DMS53 treated with DMSO at 0.1 percent for 48 hours (cell line): Measurements from ENCODE around the gene TMEM213.

Experiments used
- DNase-seq: peaks from one replicate; lab custom pipeline; 2025; ENCODE audit not compliant: unreplicated experiment; lab: John Stamatoyannopoulos, UW

TMEM213 gene

DNA sequence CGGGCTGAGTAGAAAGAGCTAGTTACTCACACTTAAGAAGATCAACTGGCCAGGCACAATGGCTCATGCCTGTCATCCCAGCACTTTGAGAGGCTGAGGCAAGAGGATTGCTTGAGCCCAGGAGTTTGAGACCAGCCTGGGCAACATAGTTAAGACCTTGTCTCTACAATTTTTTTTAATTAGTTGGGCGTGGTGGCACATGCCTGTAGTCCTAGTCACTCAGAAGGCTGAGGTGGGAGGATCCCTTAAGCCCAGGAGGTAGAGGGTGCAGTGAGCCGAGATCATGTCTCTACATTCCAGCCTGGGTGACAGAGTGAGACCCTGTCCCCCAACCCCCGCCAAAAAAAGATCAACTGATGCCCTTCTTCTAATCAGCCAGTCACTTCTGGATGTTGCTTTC, 74.8 kb downstream of the TMEM213 start:
- no peak for DNase-seq

DNA sequence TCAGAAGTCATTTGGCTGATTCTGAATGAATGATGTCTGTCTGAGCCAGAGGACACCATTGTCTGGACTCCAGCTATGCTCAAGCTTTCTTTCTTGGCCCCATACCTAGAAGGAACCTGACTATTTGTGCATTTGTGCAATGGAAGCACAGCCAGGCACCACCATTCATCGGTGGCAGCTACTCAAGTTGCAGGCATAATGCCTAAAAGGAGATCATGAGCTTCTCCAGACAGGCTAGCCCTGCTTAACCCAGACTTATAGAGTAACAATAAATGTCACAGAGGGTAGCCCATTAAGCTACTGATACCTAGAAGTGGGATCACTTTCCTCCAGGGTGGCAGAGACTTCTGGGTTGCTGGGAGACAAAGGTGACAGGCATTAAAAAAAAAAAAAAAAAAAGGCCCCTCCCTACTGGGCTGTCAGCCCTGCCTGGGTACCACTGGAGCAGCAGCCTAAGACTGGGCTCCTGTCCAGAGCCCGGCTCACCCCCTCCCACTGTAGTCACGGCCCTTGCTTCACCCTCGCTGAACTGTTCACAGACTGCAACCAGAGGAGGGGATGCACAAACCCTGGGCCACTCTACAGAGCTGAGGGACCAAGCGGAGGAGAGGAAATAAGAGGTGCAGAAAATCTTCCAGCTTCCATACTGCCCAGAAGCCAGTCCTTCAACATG, 75.6 kb downstream of the TMEM213 start:
- DNase-seq: no peak

GRCh38 chr7:138875794-138876193, 78.0 kb downstream of the TMEM213 start:
- DNase-seq: no peak

GRCh38 chr7:138876326-138876725, 78.5 kb downstream of the TMEM213 start:
- no peak for DNase-seq

GRCh38 chr7:138878051-138878450, 80.3 kb downstream of the TMEM213 start:
- DNase-seq: no peak

GRCh38 chr7:138878856-138879255, 81.1 kb downstream of the TMEM213 start:
- peak; percentile 32 for DNase-seq

DNA sequence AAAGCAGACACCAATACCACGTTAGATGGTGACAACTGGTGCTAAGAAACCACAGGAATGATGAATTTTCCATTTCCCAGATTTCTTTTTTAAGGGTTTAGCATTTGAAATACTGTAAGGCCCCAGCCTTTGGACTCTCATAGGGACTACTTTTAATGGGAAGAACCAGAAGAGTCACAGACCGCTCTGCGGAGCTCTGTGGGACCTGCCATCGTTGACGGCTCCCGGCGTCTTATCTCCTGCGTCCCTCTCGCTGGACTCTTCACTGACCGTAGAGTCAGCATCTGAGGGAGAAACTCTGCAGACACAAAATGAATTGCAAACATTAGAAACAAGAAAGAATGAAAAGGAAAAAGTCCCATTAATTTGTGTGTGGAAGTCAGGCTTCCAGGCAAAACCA, 81.6 kb downstream of the TMEM213 start:
- no peak for DNase-seq

GRCh38 chr7:138880881-138881578, 83.2 kb downstream of the TMEM213 start:
- no peak for DNase-seq

DNA sequence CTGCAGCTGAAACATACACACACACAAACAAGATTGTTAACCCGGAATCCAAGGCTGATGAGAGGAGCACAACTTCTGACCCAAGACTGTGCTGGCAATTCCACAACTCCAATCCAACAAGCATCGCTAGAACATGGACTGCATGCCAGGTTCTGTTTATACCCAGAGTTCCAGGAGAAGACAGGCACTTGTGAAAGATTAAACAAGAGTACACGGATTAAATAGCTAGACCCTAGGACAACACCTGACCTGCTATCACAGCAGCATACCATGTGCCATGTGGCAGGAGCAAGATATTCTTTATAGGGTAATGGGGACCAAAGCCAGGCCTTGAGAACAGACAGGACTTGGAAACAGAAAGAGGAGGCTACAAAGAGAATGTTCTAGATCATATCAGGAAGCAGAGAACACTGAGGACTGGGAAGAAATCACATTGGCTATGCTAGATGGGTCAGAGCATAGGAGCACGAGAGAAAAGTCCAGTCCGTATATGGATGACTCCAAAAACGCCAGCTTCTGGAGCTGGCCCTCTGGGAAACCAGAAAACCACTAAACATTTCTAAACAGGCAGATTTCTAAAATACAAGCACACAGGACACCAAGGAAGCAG, 83.9 kb downstream of the TMEM213 start:
- DNase-seq: no peak

DNA sequence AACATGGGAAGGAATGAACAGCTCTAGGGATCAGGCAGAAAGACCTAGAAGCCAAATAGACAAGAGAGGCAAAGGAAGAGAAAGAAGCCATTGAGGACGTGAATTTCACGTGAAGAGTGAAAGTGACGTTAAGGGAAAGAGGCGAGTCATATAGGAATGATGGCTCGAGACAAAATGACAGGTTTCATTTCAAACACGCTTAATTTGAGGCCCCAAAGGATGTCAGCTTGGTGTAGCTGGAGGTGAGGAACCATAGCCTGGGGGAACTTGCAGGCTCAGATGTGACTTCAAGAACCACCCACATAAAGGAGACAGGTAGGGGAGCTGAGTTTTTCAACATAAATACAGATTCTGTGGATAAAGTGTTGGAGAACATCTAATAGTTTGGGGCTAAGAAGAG, 84.5 kb downstream of the TMEM213 start:
- DNase-seq: no peak

DNA sequence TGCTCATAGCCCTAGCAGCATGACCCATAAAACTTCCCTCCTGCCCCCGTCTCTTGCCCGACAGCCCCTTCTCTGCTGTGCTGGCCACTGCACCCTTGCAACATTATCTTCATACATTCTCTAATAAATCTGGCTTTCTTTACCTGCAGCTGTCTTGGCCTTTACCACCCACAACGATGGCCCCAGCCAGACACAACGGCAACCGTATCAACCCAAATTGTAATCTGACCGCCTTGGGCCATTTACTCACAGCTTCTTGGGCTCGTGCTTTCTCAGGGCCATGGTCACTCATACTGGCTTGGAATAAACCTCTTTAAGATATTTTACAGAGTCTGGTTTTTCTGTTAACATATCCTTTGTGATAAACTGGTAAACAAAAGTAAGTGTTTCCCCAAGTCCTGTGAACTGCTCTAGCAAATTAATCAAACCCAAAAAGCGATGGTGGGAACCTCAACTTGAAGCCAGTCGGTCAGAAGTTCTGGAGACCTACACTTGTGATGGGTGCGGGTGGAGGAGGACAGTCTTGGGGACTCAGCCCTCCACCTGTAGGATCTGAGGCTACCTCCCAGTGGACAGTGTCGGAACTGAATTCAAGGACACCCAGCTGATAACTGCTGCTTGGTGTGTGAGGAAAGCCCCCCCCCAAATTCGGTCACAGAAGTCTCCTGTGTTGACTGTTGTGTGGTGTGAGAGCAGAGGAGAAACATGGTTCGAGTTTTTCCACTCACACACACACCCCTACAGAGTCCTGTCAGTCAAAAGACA, 87.8 kb downstream of the TMEM213 start:
- no peak for DNase-seq

DNA sequence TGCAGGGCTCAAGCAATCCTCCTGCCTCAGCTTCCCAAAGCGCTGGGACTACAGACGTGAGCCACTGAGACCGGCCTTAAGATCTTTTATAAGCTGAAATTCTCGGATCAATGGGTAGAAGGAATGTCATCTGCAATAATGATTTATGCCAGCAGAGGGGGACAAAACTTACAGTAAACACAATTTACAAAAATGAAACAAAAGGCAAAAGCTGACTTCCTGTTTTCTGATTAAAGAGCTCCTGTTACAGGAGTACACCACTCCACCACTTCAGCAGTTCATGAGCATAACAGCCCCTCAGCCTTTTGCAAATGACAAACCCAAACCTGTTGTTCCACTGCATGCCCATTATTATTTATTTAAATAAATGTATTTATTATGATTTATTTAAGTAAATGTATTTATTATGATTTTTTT, 88.7 kb downstream of the TMEM213 start:
- peak; percentile 84 for DNase-seq

DNA sequence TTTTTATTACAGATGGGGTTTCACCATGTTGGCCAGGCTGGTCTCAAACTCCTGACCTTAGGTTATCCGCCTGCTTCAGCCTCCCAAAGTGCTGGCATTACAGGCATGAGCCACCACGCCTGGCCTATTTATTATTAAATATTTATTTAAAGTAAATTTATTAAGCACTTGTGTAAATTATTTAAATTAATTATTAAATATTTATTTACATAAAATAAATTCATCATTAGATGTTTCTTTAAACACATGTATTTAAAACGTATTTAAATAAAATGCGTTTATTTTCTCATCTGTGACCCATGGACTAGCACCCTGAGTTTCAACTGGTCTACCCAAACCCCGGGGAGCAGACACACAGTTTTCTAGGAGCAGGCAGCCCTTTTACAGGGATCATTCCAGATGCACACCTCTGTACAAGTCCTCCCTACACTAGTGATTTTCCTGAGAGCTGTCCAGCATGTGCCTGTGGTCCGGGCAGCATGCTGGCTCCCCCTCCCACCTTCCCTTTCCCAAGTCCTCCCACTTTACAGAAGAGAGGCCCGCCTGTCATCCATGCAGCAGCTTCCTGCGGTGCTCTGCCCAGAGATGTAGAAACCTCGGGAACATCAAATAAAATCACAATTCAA, 89.4 kb downstream of the TMEM213 start:
- DNase-seq: no peak
